Activated CD8-positive, alpha-beta T cell treated with anti-CD3 and anti-CD28 coated beads for 36 hours (primary cell): Measurements from ENCODE around the gene AMDHD2. TPM values are rescaled to one million over a fixed set of nuclear protein-coding genes. Genes with fewer than 3 reads are reported as not detected.
"Not testable (repeated sequence)": the region's sequence is repeated elsewhere in the genome, so short reads cannot be mapped to it uniquely, and the experiment has no call there.

Source experiments
- ATAC-seq: fragments of 200-7000 bp; cut with Tn5 transposase; one replicate; pipeline ENCODE4 v1.10.0; 2021; ENCODE audit warnings: mild to moderate bottlenecking, moderate library complexity
- CTCF ChIA-PET: fragments of 350-600 bp; sonication (Branson Sonifier 250); formaldehyde crosslinking; loops from one replicate; lab custom pipeline; 2021; ENCODE audit warnings: antibody characterized with exemption; lab: Charles Lee
- POLR2A ChIA-PET: fragments of 350-600 bp; sonication (Branson Sonifier 250); formaldehyde crosslinking; loops from one replicate; lab custom pipeline; 2021; ENCODE audit warnings: antibody characterized with exemption; lab: Charles Lee
- DNase-seq: peaks from one replicate; pipeline ENCODE4 v3.0.0-alpha.2; 2020
- H3K27ac Mint-ChIP-seq: one replicate; pipeline ENCODE4 v1.8.0; 2021; ENCODE audit warnings: mild to moderate bottlenecking, mixed read lengths
- H3K27me3 Mint-ChIP-seq: one replicate; pipeline ENCODE4 v1.8.0; 2021; ENCODE audit warnings: mixed read lengths
- H3K36me3 Mint-ChIP-seq: one replicate; pipeline ENCODE4 v1.8.0; 2021; ENCODE audit warnings: low read depth, mixed read lengths
- H3K4me1 Mint-ChIP-seq: one replicate; pipeline ENCODE4 v1.8.0; 2021; ENCODE audit warnings: low read depth, mixed read lengths
- H3K4me3 Mint-ChIP-seq: one replicate; pipeline ENCODE4 v1.8.0; 2021; ENCODE audit warnings: mild to moderate bottlenecking, moderate library complexity, mixed read lengths
- H3K9me3 Mint-ChIP-seq: one replicate; pipeline ENCODE4 v1.8.0; 2021; ENCODE audit warnings: mixed read lengths
- CTCF ChIP-seq: fragments of 200-600 bp; IDR thresholded peaks from one replicate; pipeline ENCODE4 v1.8.0; 2022; ENCODE audit warnings: antibody characterized with exemption, mild to moderate bottlenecking
- intact Hi-C: fragments of 100-400 bp; cut with micrococcal nuclease; formaldehyde crosslinking; loops from one replicate; pipeline ENCODE4 v1.10.0; 2022
- total RNA-seq, 2 experiments: library from RNA; stranded (reverse); gene quantifications; one replicate each; pipeline ENCODE4 v1.2.3, GENCODE V29; 2021

Gene AMDHD2
- total RNA-seq, 2 experiments from 2014 or later, result 28.2 to 29.0 TPM

- ChIA-PET CTCF (no interaction called here), POLR2A (interaction anchor here (2.1 to 2.6 kb wide), 2 partner anchors 17 to 24 kb away, joined by 8 to 11 read pairs; partner anchors contain the start of genes AMDHD2 and ATP6V0C)
- DNase-seq (peak; percentile 95), ATAC-seq (peak; percentile 93)
- intact Hi-C loops, result loop anchor here (10.0 kb wide), 1 partner anchor 47 kb away; no protein-coding TSS in a partner anchor
- Mint-ChIP-seq H3K9me3 (no peaks in the 10 kb centered on the region), H3K4me3 (peak within 1 kb of the TSS; percentile 82), H3K27me3 (no peaks in the 10 kb centered on the region), H3K27ac (peak within 1 kb of the TSS; percentile 90), H3K36me3 (peaks cover 6% of the 10 kb centered on the region), H3K4me1 (peaks cover 39% of the 10 kb centered on the region)
- TF ChIP-seq CTCF, result no peak
These were observed 17.5 kb downstream of the AMDHD2 start, which contains the start of gene PDPK1 for GRCh38 chr16:2537451-2538379. PDPK1 (plus strand) TSS chr16:2538021; CDS start chr16:2538113, 92 bp downstream.

DNA sequence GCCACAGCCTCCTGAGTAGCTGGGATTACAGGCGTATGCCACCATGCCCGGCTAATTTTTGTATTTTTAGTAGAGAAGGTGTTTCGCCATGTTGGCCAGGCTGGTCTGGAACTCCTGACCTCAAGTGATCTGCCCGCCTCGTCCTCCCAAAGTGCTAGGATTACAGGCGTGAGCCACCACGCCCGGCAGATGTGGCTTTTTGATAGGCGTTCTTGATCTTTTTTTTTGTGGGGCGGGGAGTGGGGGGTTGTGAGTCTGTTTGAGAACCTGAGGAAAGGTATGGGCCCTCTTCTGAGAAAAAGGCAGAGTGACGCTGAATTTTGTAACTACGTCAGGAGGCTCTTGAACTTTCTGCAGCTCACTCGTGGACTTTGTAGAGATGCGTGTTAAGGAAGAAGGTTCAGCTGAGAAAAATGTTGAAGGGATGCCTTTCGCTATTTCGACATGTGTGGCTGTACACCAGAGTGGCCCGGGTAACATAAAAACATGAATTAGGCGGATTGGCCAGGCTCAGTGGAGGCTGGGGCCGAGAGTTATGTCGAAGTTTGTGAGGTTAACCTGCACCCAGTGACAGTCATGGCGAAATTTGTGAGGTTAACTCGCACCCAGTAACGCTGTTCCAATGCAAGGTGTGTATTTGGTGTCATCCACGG lies 19.1 kb downstream of the AMDHD2 start:
- H3K9me3 Mint-ChIP-seq, H3K27me3 Mint-ChIP-seq, H3K36me3 Mint-ChIP-seq, ATAC-seq, POLR2A ChIA-PET, CTCF ChIA-PET, DNase-seq, H3K27ac Mint-ChIP-seq: not testable (repeated sequence)
- intact Hi-C loops, result loop anchor here (10.0 kb wide), 1 partner anchor 45 kb away; no protein-coding TSS in a partner anchor
- Mint-ChIP-seq H3K4me1 (peaks cover 36% of the 10 kb centered on the region), H3K4me3 (peak overlapping the region; percentile 75)

DNA sequence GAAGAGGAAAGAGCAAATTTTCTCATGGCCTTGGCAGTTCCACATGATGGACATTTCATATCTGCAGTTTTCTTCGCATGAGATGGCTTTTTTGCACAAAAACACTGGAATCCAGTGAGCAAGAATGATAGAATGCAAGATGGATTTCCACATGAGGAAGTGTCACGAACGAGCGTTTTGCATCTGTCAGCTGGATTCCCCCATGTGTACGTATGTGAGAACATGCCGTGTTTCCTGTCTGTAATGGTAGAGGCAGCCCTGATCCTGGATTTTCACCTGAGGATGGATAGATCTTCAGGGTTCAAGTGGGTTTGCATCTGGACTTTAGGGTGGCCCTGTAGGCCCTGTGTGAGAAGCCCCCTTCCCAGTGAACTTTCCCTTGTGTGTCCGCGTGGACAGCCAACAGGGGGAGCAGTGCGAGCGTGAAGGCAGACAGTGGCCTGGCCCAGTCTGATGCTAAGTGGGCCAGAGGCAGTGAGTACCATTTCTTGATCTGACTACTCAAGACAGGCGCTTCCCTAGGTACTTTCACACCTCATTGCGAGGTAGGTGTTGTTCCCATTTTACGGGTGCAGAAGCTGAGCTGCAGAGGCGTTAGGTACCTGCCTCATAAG lies 19.8 kb downstream of the AMDHD2 start:
- CTCF ChIA-PET, H3K27ac Mint-ChIP-seq, H3K36me3 Mint-ChIP-seq, ATAC-seq, H3K27me3 Mint-ChIP-seq, H3K9me3 Mint-ChIP-seq, POLR2A ChIA-PET: not testable (repeated sequence)
- intact Hi-C loops, result loop anchor here (10.0 kb wide), 1 partner anchor 45 kb away; no protein-coding TSS in a partner anchor
- peak overlapping the region; percentile 75 for H3K4me3 Mint-ChIP-seq
- peak; percentile 33 for TF ChIP-seq CTCF
- H3K4me1 Mint-ChIP-seq, result peaks cover 36% of the 10 kb centered on the region
- DNase-seq, result peak; percentile 56

DNA sequence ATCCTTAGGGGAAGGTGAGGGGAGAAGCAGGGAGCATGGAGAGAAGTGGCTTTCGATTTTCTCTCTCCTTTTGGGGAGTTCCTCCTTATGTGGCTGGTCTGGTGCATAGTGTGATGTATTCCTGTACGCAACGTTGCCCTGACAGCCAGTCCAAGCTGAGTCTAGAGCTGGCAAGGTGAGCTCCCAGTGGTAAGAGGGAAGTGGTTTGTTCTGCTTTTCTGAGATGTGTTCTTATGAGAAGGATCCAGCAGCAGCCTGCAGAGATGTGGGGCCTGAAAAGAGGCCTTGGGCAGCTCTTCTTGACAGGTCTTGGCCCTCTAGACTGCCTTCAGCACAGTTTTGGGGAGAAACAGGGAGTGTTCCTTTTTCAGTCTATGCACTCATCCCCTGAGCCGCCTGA lies 20.7 kb downstream of the AMDHD2 start:
- H3K4me3 Mint-ChIP-seq, H3K36me3 Mint-ChIP-seq, POLR2A ChIA-PET, H3K27me3 Mint-ChIP-seq, ATAC-seq, intact Hi-C loops, DNase-seq, CTCF ChIA-PET, H3K9me3 Mint-ChIP-seq: not testable (repeated sequence)
- Mint-ChIP-seq H3K4me1 (peaks cover 36% of the 10 kb centered on the region), H3K27ac (peak overlapping the region; percentile 64)

DNA sequence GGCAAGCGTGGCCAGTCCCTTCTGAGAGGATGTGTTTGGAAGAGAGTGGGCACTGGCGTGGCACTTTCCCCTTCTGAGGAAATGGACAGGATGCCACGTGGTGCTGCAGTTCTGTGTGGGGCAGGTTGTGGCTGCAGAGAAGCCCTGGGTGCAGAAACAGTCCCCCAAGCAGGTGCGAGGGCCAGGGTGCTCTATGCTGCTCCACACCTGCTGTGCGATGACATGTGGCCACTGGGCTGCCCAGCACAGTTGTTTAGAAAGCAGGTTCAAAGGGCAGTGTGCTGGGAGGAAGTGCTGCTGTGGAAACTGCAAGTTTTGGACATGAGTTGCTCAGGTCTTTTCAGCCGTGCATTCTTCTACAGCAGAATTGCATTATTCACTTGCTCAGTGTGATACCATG lies 21.2 kb downstream of the AMDHD2 start:
- ATAC-seq, CTCF ChIA-PET, H3K36me3 Mint-ChIP-seq, H3K27me3 Mint-ChIP-seq, H3K4me3 Mint-ChIP-seq, H3K27ac Mint-ChIP-seq, intact Hi-C loops, DNase-seq, POLR2A ChIA-PET, H3K9me3 Mint-ChIP-seq: not testable (repeated sequence)
- H3K4me1 Mint-ChIP-seq, result peaks cover 36% of the 10 kb centered on the region

DNA sequence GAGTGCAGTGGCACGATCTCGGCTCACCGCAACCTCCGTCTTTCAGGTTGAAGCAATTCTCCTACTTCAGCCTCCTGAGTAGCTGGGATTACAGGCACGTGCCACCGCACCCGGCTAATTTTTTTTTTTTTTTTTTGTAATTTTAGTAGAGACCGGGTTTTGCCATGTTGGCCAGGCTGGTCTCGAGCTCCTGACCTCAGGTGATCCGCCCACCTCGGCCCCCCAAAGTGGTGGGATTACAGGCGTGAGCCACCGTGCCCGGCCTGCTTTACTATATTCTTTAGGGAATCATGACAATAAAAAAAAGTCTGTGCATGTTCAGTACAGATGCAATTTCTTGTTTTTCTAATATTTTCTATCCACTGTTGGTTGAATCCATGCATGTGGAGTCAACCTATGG lies 23.6 kb downstream of the AMDHD2 start:
- H3K9me3 Mint-ChIP-seq, CTCF ChIA-PET, H3K27ac Mint-ChIP-seq, H3K27me3 Mint-ChIP-seq, DNase-seq, intact Hi-C loops, H3K4me3 Mint-ChIP-seq, ATAC-seq, POLR2A ChIA-PET, H3K36me3 Mint-ChIP-seq: not testable (repeated sequence)
- peaks cover 28% of the 10 kb centered on the region for H3K4me1 Mint-ChIP-seq

DNA sequence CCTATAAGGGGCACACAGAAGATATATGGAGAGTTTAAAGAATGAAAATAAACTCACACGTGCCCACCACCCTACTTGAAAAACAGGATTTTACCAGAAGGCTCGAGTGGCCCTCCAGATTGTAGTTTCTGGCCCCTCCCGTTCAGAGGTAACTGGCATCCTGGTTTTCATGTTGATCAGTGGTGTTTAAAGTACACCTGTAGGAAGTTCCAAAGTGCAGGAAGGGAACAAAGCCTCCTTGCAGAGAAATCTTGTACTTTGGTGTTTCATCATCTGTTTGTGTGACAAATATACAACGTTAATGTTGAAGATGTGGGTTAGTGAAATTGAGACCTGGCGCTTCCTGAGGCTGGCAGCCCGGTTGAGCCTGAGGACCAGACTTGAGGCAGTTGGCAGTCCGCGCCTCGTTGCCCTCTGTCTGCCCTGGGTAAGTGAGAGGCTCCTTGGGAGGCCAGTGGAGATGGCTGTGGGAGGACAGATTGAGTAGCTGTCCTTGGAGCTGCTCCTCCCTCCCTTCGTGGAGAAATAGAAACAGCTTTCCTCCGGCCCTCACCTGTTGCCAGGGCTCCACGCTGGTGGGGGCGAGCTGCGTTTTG lies 30.2 kb downstream of the AMDHD2 start:
- CTCF ChIA-PET, result not testable (repeated sequence)

DNA sequence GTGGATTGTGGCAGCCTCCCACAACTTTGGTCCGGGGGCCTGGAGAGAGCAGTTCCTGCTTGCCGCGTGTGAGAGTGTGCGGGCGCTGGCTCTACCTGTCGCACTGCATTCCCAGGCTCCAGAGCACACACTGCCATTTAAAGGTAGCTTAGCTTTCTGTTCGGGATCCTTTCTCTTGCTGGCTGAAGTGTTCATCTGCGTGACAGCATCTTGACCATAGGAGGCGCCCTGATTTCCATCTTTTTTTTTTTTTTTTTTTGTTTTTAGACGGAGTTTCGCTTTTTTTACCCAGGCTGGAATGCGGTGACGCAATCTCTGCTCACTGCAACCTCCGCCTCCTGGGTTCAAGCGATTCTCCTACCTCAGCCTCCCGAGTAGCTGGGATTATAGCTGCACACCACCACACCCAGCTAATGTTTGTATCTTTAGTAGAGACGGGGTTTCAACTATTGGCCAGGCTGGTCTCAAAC lies 31.3 kb downstream of the AMDHD2 start:
- H3K9me3 Mint-ChIP-seq, H3K36me3 Mint-ChIP-seq, H3K4me1 Mint-ChIP-seq, H3K4me3 Mint-ChIP-seq, intact Hi-C loops, CTCF ChIA-PET, DNase-seq, POLR2A ChIA-PET, ATAC-seq, H3K27me3 Mint-ChIP-seq, H3K27ac Mint-ChIP-seq: not testable (repeated sequence)

More for the DNA sequence above, 30.2 kb downstream of the AMDHD2 start:
- intact Hi-C loops, H3K4me3 Mint-ChIP-seq, DNase-seq, ATAC-seq, H3K27ac Mint-ChIP-seq, POLR2A ChIA-PET, H3K4me1 Mint-ChIP-seq, H3K36me3 Mint-ChIP-seq, H3K27me3 Mint-ChIP-seq, H3K9me3 Mint-ChIP-seq: not testable (repeated sequence)
